ENCODE measurements around the gene C12orf60.

DNA sequence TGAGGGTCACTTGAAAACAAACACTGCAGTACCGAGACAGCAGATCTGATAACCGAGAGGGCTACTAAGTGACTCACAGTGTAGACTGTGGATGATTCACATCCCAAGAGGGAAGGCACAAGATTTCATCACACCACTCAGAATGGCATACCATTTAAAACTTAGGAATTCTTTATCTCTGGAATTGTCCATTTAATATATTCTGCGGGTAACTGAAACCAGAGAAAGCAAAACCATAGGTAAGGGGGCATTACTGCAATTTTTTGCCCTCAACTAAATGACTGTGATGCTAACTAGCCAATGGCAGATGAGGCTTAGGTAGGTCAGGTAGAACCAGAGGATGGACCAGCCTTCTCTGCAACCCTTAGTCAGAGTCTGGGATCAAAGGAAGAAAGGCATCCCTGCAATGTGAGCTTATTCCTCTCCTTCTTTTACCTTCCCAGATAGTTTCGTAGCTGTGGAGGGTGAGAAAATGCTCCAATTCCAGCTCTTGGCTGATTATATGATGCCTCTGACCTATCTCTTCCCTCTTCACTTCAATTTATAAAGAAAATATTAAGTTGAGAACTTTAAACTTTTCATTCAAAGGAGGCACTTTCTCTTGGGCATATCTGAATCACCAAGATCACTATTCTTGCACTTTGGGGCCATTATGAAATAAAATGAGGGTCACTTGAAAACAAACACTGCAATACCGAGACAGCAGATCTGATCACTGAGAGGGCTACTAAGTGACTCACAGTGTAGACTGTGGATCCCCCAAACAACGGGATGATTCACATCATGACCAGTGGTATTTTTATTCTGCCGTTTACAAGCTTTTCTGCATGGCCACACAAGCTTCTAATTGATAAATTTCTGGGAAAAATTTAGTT lies 33.1 kb downstream of the C12orf60 start:
- TF ChIP-seq, protein P1, sequence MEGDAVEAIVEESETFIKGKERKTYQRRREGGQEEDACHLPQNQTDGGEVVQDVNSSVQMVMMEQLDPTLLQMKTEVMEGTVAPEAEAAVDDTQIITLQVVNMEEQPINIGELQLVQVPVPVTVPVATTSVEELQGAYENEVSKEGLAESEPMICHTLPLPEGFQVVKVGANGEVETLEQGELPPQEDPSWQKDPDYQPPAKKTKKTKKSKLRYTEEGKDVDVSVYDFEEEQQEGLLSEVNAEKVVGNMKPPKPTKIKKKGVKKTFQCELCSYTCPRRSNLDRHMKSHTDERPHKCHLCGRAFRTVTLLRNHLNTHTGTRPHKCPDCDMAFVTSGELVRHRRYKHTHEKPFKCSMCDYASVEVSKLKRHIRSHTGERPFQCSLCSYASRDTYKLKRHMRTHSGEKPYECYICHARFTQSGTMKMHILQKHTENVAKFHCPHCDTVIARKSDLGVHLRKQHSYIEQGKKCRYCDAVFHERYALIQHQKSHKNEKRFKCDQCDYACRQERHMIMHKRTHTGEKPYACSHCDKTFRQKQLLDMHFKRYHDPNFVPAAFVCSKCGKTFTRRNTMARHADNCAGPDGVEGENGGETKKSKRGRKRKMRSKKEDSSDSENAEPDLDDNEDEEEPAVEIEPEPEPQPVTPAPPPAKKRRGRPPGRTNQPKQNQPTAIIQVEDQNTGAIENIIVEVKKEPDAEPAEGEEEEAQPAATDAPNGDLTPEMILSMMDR (IDR thresholded peaks at IDR 0.05), result no peak
- TF ChIP-seq POLR2AphosphoS5 (IDR thresholded peaks at IDR 0.05; ENCODE audit: low read depth, low read length), result no peak

All from Panc1 (cell line).